GM12864 (cell line): ENCODE results near the gene UAP1L1.

Experiments
- DNase-seq: peaks from one replicate; pipeline ENCODE4 v3.0.0-alpha.2; 2011; ENCODE audit warnings: low read depth
- H3K4me3 ChIP-seq: 2 replicates; pipeline ENCODE4 v1.5.1; 2011; ENCODE audit warnings: mild to moderate bottlenecking, low read depth, low read length, control low read depth
- CTCF ChIP-seq: IDR thresholded peaks from 2 replicates; pipeline ENCODE4 v1.5.1; 2011; ENCODE audit warnings: low read depth, mild to moderate bottlenecking, moderate library complexity, low read length, control low read depth, inconsistent platforms; ENCODE audit errors: missing control alignments

The UAP1L1 gene

GRCh38 chr9:137129456-137130175 lies 52.3 kb downstream of the UAP1L1 start:
- TF ChIP-seq CTCF = no peak
- peak; percentile 76 for DNase-seq
- peak overlapping the region; percentile 77 for H3K4me3 ChIP-seq

- DNase-seq = no peak
- no peak for TF ChIP-seq CTCF
- H3K4me3 ChIP-seq = peak overlapping the region; percentile 77
Observed at GRCh38 chr9:137130176-137130755, 52.9 kb downstream of the UAP1L1 start.
